HepG2 (cell line): Measurements from ENCODE around the gene KXD1. TPM values are rescaled to one million over a fixed set of nuclear protein-coding genes. Genes with fewer than 3 reads are reported as not detected.

Experiments
- MEF2D ChIP-seq: sonication (generic); formaldehyde crosslinking; IDR thresholded peaks from 2 replicates; pipeline ENCODE4 v1.5.1; 2020; ENCODE audit warnings: mild to moderate bottlenecking, missing genetic modification reagents
- NFE2L1 ChIP-seq: sonication (generic); formaldehyde crosslinking; IDR thresholded peaks from 2 replicates; pipeline ENCODE4 v1.4.0; 2020; ENCODE audit warnings: missing genetic modification reagents, mild to moderate bottlenecking, borderline replicate concordance
- NR2F2 ChIP-seq: IDR thresholded peaks from 2 replicates; pipeline ENCODE4 v1.6.1; 2012; ENCODE audit warnings: low read depth, inconsistent platforms, borderline replicate concordance
- PHF8 ChIP-seq: sonication (generic); formaldehyde crosslinking; IDR thresholded peaks from 2 replicates; pipeline ENCODE4 v1.5.0; 2020; ENCODE audit warnings: missing genetic modification reagents
- SALL1 ChIP-seq: sonication (generic); formaldehyde crosslinking; IDR thresholded peaks from 2 replicates; pipeline ENCODE4 v1.8.0; 2022; ENCODE audit warnings: mild to moderate bottlenecking, missing genetic modification reagents
- TAF1 ChIP-seq: sonication (generic); formaldehyde crosslinking; IDR thresholded peaks from 2 replicates; pipeline ENCODE4 v1.4.0; 2020; ENCODE audit warnings: missing genetic modification reagents
- TBX2 ChIP-seq: sonication (generic); formaldehyde crosslinking; IDR thresholded peaks from 2 replicates; pipeline ENCODE4 v1.5.0; 2020; ENCODE audit warnings: missing genetic modification reagents, mild to moderate bottlenecking, borderline replicate concordance
- ZFX ChIP-seq: sonication (generic); formaldehyde crosslinking; IDR thresholded peaks from 2 replicates; pipeline ENCODE4 v1.4.0; 2020; ENCODE audit warnings: mild to moderate bottlenecking, low read depth, missing genetic modification reagents, moderate library complexity
- polyA plus RNA-seq, 8 experiments: library from polyadenylated mRNA; depleted of rRNA in 3 of 8; stranded (reverse) in 7 of 8; unstranded in 1 of 8; fragments of >200 nt; fragmentation: Illumina TruSeq in 4 of 8; extraction: Trizol in 4 of 8; gene quantifications; 2 replicates each; pipeline versions ENCODE4 v1.2.1 to v1.2.3, GENCODE V29; 2011 to 2016; ENCODE audit warnings: low read depth in 4 of 8, missing spikeins in 1 of 8, mixed read lengths in 1 of 8; ENCODE audit not compliant: insufficient read depth in 1 of 8
- total RNA-seq, 5 experiments: library from RNA; depleted of rRNA; stranded (reverse); fragments of >200 nt; fragmentation: Illumina TruSeq; extraction: Trizol; gene quantifications; 2 replicates each; pipeline ENCODE4 v1.2.3, GENCODE V29; 2016; ENCODE audit warnings: low read depth in 1 of 5
- TF ChIP-seq, protein P1 (sequence below), 2 experiments: sonication (generic) in 1 of 2; formaldehyde crosslinking in 1 of 2; IDR thresholded peaks; 2 replicates each; pipeline versions ENCODE4 v1.4.0 to v1.6.1; 2018 to 2020; ENCODE audit warnings: missing genetic modification reagents in 2 of 2, borderline replicate concordance in 1 of 2, low read depth in 1 of 2, mild to moderate bottlenecking in 1 of 2, missing biosample characterization in 1 of 2
- TF ChIP-seq, protein P2 (sequence below): sonication (generic); formaldehyde crosslinking; IDR thresholded peaks from 2 replicates; pipeline ENCODE4 v1.4.0; 2020; ENCODE audit warnings: missing genetic modification reagents, borderline replicate concordance
- TF ChIP-seq, protein P3 (sequence below): sonication (generic); formaldehyde crosslinking; IDR thresholded peaks from 2 replicates; pipeline ENCODE4 v1.5.1; 2020; ENCODE audit warnings: mild to moderate bottlenecking, missing genetic modification reagents, borderline replicate concordance
- TF ChIP-seq, protein P4 (sequence below): IDR thresholded peaks from 2 replicates; pipeline ENCODE4 v1.4.0; 2020; ENCODE audit warnings: mild to moderate bottlenecking, missing genetic modification reagents
- TF ChIP-seq, protein P5 (sequence below): IDR thresholded peaks from 2 replicates; pipeline ENCODE4 v1.6.1; 2016; ENCODE audit warnings: control low read depth
- TF ChIP-seq, protein P6 (sequence below): sonication (generic); formaldehyde crosslinking; IDR thresholded peaks from 2 replicates; pipeline ENCODE4 v1.4.0; 2020; ENCODE audit warnings: missing genetic modification reagents, borderline replicate concordance

The KXD1 gene
- total and polyA plus RNA-seq, 2 of the 13 experiments (the other 11 are each of a cell fraction or from before 2014, with no cell fraction given): 44.6 to 143 TPM

DNA sequence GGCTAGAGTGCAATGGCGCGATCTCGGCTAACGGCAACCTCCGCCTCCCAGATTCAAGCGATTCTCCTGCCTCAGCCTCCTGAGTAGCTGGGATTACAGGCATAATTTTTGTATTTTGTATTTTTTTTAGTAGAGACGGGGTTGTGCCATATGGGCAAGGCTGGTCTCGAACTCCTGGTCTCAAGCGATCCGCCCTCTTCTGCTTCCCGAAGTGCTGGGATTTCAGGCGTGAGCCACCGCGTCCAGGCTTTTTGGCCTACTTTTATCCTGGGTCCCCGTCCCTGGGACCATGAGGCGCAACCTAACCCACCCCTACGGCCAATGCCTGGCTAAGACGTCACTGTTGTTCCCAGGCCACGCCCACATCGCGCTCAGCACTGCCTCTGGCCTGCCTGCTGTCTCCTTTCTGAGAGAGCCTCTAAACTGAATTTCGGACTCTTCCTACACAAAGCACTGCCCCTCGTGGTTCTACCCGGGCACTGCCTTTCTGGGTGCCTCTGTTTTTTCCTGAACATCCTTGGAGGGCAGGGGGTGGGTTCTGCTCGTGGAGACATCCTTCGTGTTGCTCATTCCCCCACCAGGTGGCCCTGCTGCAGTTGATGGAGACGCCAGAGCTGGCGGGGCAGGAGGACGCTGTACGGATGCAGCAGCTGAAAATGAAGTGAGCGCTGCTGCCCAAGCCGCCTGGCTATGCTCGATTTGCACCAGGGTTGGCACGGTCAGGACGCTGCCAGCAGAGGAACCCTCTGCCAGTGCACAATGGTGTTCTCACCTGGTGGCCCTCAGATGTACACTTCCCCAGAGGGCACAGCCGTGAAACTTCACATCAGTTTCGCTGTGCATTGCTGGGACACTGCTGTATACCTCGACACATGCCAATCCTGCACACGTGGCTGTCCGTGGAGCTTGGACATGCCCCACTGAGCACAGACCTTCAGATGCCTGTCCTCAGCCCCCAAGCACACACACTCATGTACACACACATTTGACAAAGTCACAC, 32.9 kb downstream of the KXD1 start (continued):
- TF ChIP-seq, protein P1, sequence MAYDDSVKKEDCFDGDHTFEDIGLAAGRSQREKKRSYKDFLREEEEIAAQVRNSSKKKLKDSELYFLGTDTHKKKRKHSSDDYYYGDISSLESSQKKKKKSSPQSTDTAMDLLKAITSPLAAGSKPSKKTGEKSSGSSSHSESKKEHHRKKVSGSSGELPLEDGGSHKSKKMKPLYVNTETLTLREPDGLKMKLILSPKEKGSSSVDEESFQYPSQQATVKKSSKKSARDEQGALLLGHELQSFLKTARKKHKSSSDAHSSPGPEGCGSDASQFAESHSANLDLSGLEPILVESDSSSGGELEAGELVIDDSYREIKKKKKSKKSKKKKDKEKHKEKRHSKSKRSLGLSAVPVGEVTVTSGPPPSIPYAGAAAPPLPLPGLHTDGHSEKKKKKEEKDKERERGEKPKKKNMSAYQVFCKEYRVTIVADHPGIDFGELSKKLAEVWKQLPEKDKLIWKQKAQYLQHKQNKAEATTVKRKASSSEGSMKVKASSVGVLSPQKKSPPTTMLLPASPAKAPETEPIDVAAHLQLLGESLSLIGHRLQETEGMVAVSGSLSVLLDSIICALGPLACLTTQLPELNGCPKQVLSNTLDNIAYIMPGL (CRISPR knock-in tag; IDR thresholded peaks at IDR 0.05; ENCODE audit: borderline replicate concordance in 1 of 2, low read depth in 1 of 2): peak in 1 of 2 experiments; percentile 30; a peak in 2 of 4 replicates
- TF ChIP-seq SALL1 (CRISPR knock-in tag) (no peak), NR2F2 (no peak), MEF2D (CRISPR knock-in tag) (no peak), PHF8 (CRISPR knock-in tag) (no peak), ZFX (CRISPR knock-in tag) (peak; percentile 29; the same call in 1 of the 2 replicates), TBX2 (peak; percentile 59; the same call in 1 of the 2 replicates), NFE2L1 (CRISPR knock-in tag) (no peak), TAF1 (no peak; the same call in 1 of the 2 replicates)
- TF ChIP-seq, protein P2, sequence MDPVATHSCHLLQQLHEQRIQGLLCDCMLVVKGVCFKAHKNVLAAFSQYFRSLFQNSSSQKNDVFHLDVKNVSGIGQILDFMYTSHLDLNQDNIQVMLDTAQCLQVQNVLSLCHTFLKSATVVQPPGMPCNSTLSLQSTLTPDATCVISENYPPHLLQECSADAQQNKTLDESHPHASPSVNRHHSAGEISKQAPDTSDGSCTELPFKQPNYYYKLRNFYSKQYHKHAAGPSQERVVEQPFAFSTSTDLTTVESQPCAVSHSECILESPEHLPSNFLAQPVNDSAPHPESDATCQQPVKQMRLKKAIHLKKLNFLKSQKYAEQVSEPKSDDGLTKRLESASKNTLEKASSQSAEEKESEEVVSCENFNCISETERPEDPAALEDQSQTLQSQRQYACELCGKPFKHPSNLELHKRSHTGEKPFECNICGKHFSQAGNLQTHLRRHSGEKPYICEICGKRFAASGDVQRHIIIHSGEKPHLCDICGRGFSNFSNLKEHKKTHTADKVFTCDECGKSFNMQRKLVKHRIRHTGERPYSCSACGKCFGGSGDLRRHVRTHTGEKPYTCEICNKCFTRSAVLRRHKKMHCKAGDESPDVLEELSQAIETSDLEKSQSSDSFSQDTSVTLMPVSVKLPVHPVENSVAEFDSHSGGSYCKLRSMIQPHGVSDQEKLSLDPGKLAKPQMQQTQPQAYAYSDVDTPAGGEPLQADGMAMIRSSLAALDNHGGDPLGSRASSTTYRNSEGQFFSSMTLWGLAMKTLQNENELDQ (CRISPR knock-in tag): no peak
- TF ChIP-seq, protein P3, sequence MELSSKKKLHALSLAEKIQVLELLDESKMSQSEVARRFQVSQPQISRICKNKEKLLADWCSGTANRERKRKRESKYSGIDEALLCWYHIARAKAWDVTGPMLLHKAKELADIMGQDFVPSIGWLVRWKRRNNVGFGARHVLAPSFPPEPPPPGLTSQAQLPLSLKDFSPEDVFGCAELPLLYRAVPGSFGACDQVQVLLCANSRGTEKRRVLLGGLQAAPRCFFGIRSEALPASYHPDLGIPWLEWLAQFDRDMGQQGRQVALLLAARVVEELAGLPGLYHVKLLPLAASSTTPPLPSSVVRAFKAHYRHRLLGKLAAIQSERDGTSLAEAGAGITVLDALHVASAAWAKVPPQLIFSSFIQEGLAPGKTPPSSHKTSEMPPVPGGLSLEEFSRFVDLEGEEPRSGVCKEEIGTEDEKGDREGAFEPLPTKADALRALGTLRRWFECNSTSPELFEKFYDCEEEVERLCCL (CRISPR knock-in tag): no peak
- TF ChIP-seq, protein P4, sequence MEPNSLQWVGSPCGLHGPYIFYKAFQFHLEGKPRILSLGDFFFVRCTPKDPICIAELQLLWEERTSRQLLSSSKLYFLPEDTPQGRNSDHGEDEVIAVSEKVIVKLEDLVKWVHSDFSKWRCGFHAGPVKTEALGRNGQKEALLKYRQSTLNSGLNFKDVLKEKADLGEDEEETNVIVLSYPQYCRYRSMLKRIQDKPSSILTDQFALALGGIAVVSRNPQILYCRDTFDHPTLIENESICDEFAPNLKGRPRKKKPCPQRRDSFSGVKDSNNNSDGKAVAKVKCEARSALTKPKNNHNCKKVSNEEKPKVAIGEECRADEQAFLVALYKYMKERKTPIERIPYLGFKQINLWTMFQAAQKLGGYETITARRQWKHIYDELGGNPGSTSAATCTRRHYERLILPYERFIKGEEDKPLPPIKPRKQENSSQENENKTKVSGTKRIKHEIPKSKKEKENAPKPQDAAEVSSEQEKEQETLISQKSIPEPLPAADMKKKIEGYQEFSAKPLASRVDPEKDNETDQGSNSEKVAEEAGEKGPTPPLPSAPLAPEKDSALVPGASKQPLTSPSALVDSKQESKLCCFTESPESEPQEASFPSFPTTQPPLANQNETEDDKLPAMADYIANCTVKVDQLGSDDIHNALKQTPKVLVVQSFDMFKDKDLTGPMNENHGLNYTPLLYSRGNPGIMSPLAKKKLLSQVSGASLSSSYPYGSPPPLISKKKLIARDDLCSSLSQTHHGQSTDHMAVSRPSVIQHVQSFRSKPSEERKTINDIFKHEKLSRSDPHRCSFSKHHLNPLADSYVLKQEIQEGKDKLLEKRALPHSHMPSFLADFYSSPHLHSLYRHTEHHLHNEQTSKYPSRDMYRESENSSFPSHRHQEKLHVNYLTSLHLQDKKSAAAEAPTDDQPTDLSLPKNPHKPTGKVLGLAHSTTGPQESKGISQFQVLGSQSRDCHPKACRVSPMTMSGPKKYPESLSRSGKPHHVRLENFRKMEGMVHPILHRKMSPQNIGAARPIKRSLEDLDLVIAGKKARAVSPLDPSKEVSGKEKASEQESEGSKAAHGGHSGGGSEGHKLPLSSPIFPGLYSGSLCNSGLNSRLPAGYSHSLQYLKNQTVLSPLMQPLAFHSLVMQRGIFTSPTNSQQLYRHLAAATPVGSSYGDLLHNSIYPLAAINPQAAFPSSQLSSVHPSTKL (CRISPR knock-in tag): no peak
- TF ChIP-seq, protein P5, sequence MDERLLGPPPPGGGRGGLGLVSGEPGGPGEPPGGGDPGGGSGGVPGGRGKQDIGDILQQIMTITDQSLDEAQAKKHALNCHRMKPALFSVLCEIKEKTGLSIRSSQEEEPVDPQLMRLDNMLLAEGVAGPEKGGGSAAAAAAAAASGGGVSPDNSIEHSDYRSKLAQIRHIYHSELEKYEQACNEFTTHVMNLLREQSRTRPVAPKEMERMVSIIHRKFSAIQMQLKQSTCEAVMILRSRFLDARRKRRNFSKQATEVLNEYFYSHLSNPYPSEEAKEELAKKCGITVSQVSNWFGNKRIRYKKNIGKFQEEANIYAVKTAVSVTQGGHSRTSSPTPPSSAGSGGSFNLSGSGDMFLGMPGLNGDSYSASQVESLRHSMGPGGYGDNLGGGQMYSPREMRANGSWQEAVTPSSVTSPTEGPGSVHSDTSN (CRISPR knock-in tag): no peak
- TF ChIP-seq, protein P6, sequence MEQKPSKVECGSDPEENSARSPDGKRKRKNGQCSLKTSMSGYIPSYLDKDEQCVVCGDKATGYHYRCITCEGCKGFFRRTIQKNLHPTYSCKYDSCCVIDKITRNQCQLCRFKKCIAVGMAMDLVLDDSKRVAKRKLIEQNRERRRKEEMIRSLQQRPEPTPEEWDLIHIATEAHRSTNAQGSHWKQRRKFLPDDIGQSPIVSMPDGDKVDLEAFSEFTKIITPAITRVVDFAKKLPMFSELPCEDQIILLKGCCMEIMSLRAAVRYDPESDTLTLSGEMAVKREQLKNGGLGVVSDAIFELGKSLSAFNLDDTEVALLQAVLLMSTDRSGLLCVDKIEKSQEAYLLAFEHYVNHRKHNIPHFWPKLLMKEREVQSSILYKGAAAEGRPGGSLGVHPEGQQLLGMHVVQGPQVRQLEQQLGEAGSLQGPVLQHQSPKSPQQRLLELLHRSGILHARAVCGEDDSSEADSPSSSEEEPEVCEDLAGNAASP (CRISPR knock-in tag): no peak
